Subcutaneous abdominal adipose tissue (tissue), 5 donors: ENCODE results near the gene FMNL3.
A peak's percentile ranks its signal among the peaks of the same experiment; 100 is the strongest.

Experiments used
- H3K27ac ChIP-seq: one replicate; pipeline ENCODE4 v1.7.0; 2013; ENCODE audit warnings: low read depth, mild to moderate bottlenecking, inconsistent platforms, low read length, moderate library complexity
- H3K27me3 ChIP-seq, 5 donors: one replicate each; pipeline ENCODE4 v1.7.0; 2013; ENCODE audit warnings: low read length in 5 of 5, inconsistent platforms in 1 of 5; ENCODE audit not compliant: control insufficient read depth in 5 of 5, insufficient read depth in 4 of 5
- H3K36me3 ChIP-seq, 5 donors: one replicate each; pipeline ENCODE4 v1.7.0; 2013; ENCODE audit warnings: low read length in 5 of 5; ENCODE audit not compliant: control insufficient read depth in 5 of 5, insufficient read depth in 5 of 5
- H3K4me1 ChIP-seq, 5 donors: one replicate each; pipeline ENCODE4 v1.7.0; 2013; ENCODE audit warnings: low read length in 5 of 5, mild to moderate bottlenecking in 3 of 5, moderate library complexity in 1 of 5; ENCODE audit not compliant: control insufficient read depth in 5 of 5, insufficient read depth in 5 of 5
- H3K4me3 ChIP-seq, 5 donors: one replicate each; pipeline ENCODE4 v1.7.0; 2013; ENCODE audit warnings: low read length in 5 of 5, low read depth in 1 of 5
- H3K9ac ChIP-seq, 5 donors: one replicate each; pipeline ENCODE4 v1.7.0; 2013; ENCODE audit warnings: low read length in 5 of 5, mild to moderate bottlenecking in 4 of 5, moderate library complexity in 3 of 5
- H3K9me3 ChIP-seq, 5 donors: one replicate each; pipeline ENCODE4 v1.7.0; 2013; ENCODE audit warnings: low read length in 5 of 5; ENCODE audit not compliant: control insufficient read depth in 5 of 5
- donor health status: healthy.
- donor health status: healthy.
- donor health status: healthy.
- donor health status: healthy.
- donor health status: healthy.

FMNL3 gene

GRCh38 chr12:49669796-49670195, 37.4 kb downstream of the FMNL3 start:
- H3K9me3 ChIP-seq = no peaks in the 10 kb centered on the region
- peak overlapping the region; percentile 93 for H3K27ac ChIP-seq
- no peaks in the 10 kb centered on the region for H3K27me3 ChIP-seq
- H3K4me1 ChIP-seq = peaks cover 35 to 79% (median 65%) of the 10 kb centered on the region in 5 donors
- H3K9ac ChIP-seq = no peak overlapping the region
- H3K36me3 ChIP-seq = peaks cover 0 to 3% (median 0%) of the 10 kb centered on the region in 5 donors
- H3K4me3 ChIP-seq = no peak overlapping the region

- Histone ChIP-seq H3K4me1 (peaks cover 29 to 79% (median 65%) of the 10 kb centered on the region in 5 donors), H3K9me3 (no peaks in the 10 kb centered on the region), H3K27me3 (no peaks in the 10 kb centered on the region), H3K27ac (no peak overlapping the region), H3K36me3 (peaks cover 0 to 3% (median 0%) of the 10 kb centered on the region in 5 donors), H3K9ac (no peak overlapping the region), H3K4me3 (no peak overlapping the region)
Observed at GRCh38 chr12:49667325-49668090, 39.7 kb downstream of the FMNL3 start.

GRCh38 chr12:49666176-49666575, 41.0 kb downstream of the FMNL3 start:
- no peaks in the 10 kb centered on the region for H3K9me3 ChIP-seq

GRCh38 chr12:49665384-49665783, 41.8 kb downstream of the FMNL3 start:
- peaks cover 0 to 4% (median 3%) of the 10 kb centered on the region in 5 donors for H3K36me3 ChIP-seq
- peak overlapping the region; percentile 68 for H3K27ac ChIP-seq
- no peaks in the 10 kb centered on the region for H3K9me3 ChIP-seq
- no peak overlapping the region for H3K4me3 ChIP-seq
- no peaks in the 10 kb centered on the region for H3K27me3 ChIP-seq
- H3K4me1 ChIP-seq = peaks cover 29 to 79% (median 58%) of the 10 kb centered on the region in 5 donors
- no peak overlapping the region for H3K9ac ChIP-seq

More at GRCh38 chr12:49666176-49666575, 41.0 kb downstream of the FMNL3 start:
- H3K4me3 ChIP-seq = no peak overlapping the region
- H3K27ac ChIP-seq = peak overlapping the region; percentile 68
- no peaks in the 10 kb centered on the region for H3K27me3 ChIP-seq
- no peak overlapping the region for H3K9ac ChIP-seq
- peaks cover 0 to 3% (median 0%) of the 10 kb centered on the region in 5 donors for H3K36me3 ChIP-seq
- peaks cover 31 to 79% (median 65%) of the 10 kb centered on the region in 5 donors for H3K4me1 ChIP-seq

GRCh38 chr12:49664591-49665239, 42.5 kb downstream of the FMNL3 start:
- H3K4me3 ChIP-seq = no peak overlapping the region
- H3K36me3 ChIP-seq = peaks cover 0 to 6% (median 3%) of the 10 kb centered on the region in 5 donors
- peaks cover 29 to 78% (median 55%) of the 10 kb centered on the region in 5 donors for H3K4me1 ChIP-seq
- H3K9me3 ChIP-seq = no peaks in the 10 kb centered on the region
- no peaks in the 10 kb centered on the region for H3K27me3 ChIP-seq
- H3K27ac ChIP-seq = peak overlapping the region; percentile 79
- no peak overlapping the region for H3K9ac ChIP-seq

GRCh38 chr12:49664167-49664566, 43.0 kb downstream of the FMNL3 start:
- peak overlapping the region; percentile 79 for H3K27ac ChIP-seq
- no peak overlapping the region for H3K9ac ChIP-seq
- no peaks in the 10 kb centered on the region for H3K27me3 ChIP-seq
- peaks cover 0 to 11% (median 3%) of the 10 kb centered on the region in 5 donors for H3K36me3 ChIP-seq
- H3K4me3 ChIP-seq = no peak overlapping the region
- H3K4me1 ChIP-seq = peaks cover 29 to 79% (median 58%) of the 10 kb centered on the region in 5 donors
- no peaks in the 10 kb centered on the region for H3K9me3 ChIP-seq

- Histone ChIP-seq H3K36me3 (peaks cover 0 to 18% (median 7%) of the 10 kb centered on the region in 5 donors), H3K4me3 (peak overlapping the region in 2 of 5 donors; percentile 1 to 13), H3K27me3 (no peaks in the 10 kb centered on the region), H3K9ac (peak overlapping the region in 3 of 5 donors; percentile 14 to 30 (median 16)), H3K9me3 (no peaks in the 10 kb centered on the region), H3K4me1 (peaks cover 30 to 86% (median 58%) of the 10 kb centered on the region in 5 donors), H3K27ac (peak overlapping the region; percentile 79)
Observed at GRCh38 chr12:49662998-49663843, 44.0 kb downstream of the FMNL3 start.

- no peak overlapping the region for H3K4me3 ChIP-seq
- no peak overlapping the region for H3K9ac ChIP-seq
- peak overlapping the region; percentile 79 for H3K27ac ChIP-seq
- H3K4me1 ChIP-seq = peaks cover 30 to 92% (median 55%) of the 10 kb centered on the region in 5 donors
- H3K36me3 ChIP-seq = peaks cover 0 to 32% (median 20%) of the 10 kb centered on the region in 5 donors
- no peaks in the 10 kb centered on the region for H3K27me3 ChIP-seq
- no peaks in the 10 kb centered on the region for H3K9me3 ChIP-seq
Observed at GRCh38 chr12:49661746-49662145, 45.5 kb downstream of the FMNL3 start.

- Histone ChIP-seq H3K36me3 (peaks cover 0 to 36% (median 24%) of the 10 kb centered on the region in 5 donors), H3K4me1 (peaks cover 30 to 96% (median 52%) of the 10 kb centered on the region in 5 donors), H3K27ac (no peak overlapping the region), H3K27me3 (no peaks in the 10 kb centered on the region), H3K9ac (no peak overlapping the region), H3K9me3 (no peaks in the 10 kb centered on the region), H3K4me3 (no peak overlapping the region)
Observed at GRCh38 chr12:49661191-49661590, 46.0 kb downstream of the FMNL3 start.
